GM12891 (cell line): ENCODE results near the gene SPATA18.
"Not testable (repeated sequence)": the region's sequence is repeated elsewhere in the genome, so short reads cannot be mapped to it uniquely, and the experiment has no call there.

Source experiments
- DNase-seq: peaks from one replicate; pipeline ENCODE4 v3.0.0; 2011; ENCODE audit warnings: low spot score; ENCODE audit not compliant: insufficient read length
- FAIRE-seq: peaks from 2 replicates; lab custom pipeline; 2011; peaks lifted over from hg19 to GRCh38; lab: Jason Lieb, UNC
- PAX5 ChIP-seq: IDR thresholded peaks from 2 replicates; pipeline ENCODE4 v1.6.1; 2011; ENCODE audit warnings: low read length, moderate library complexity, mild to moderate bottlenecking; ENCODE audit not compliant: insufficient read depth, severe bottlenecking
- POLR2A ChIP-seq: IDR thresholded peaks from 2 replicates; pipeline ENCODE4 v1.6.1; 2011; ENCODE audit warnings: low read depth, low read length, control low read depth
- POLR2AphosphoS5 ChIP-seq: IDR thresholded peaks from 2 replicates; pipeline ENCODE4 v1.6.1; 2011; ENCODE audit warnings: low read depth, low read length, control low read depth
- POU2F2 ChIP-seq: IDR thresholded peaks from 2 replicates; pipeline ENCODE4 v1.6.1; 2011; ENCODE audit warnings: low read depth, mild to moderate bottlenecking, control low read depth, low read length, moderate library complexity
- SPI1 ChIP-seq: IDR thresholded peaks from 2 replicates; pipeline ENCODE4 v1.6.1; 2011; ENCODE audit warnings: low read depth, low read length, control low read depth
- TAF1 ChIP-seq: IDR thresholded peaks from 2 replicates; pipeline ENCODE4 v1.6.1; 2011; ENCODE audit warnings: low read depth, low read length, control low read depth

SPATA18 gene

DNA sequence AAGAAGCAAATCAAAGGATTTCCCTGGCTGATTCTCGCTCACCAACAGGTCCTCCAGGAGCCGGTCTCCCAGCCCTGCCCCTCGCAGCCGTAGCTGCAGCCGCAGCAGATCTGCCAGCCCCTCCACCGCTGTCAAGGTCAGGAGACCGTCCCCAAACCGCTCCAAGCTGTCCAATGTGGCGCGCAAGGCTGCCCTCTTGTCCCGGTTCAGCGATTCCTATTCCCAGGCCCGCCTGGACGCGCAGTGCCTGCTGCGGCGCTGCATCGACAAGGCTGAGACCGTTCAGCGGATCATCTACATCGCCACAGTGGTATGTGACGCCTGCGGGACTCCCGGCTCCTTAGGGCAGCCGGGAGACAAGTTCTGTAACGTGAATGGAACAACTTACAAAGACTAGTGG is 25.6 kb downstream of the SPATA18 start:
- TF ChIP-seq POU2F2 (no peak), POLR2A (no peak), PAX5 (no peak), TAF1 (no peak), POLR2AphosphoS5 (no peak), SPI1 (no peak)
- no peak for FAIRE-seq
- no peak for DNase-seq

DNA sequence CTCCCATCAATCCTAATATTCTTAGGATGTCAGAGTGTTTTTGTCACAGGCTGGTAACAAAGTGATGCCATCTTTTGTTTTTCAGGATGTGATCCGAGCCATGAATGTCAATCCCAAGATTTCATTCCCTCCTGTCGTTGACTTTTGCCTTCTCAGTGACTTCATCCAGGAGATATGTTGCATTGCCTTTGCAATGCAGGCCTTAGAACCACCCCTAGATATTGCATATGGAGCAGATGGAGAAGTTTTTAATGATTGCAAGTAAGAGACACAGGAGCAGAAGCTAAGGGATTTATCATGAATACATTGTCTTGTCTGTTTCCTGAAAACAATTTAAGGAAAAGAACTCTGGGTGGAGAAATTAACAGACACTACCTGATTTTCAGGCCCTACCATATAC is 28.6 kb downstream of the SPATA18 start:
- DNase-seq (no peak), FAIRE-seq (no peak)
- TF ChIP-seq POLR2AphosphoS5 (no peak), POU2F2 (no peak), TAF1 (no peak), PAX5 (no peak), POLR2A (no peak), SPI1 (no peak)

DNA sequence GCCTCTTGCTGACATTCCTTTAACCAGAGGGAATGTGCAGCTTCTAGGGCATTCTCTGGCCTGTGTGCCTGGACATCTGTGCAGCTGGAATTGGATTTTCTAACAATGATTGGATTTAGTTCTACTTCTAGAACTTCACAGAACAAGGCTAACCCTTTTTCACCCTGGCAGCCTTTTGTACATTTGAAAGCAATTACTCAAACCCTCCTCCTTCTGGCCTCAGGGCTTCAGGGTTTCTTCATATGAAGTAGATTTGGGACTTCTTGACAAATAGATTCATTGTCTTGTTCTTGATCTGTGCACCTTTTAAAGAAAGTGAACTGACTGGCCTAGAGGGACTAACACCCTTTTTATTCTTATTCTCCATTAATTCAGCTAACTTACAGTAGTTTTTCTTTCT is 30.1 kb downstream of the SPATA18 start:
- TF ChIP-seq POU2F2 (no peak), TAF1 (no peak), PAX5 (no peak), SPI1 (no peak), POLR2A (no peak), POLR2AphosphoS5 (no peak)
- DNase-seq, result no peak
- no peak for FAIRE-seq

DNA sequence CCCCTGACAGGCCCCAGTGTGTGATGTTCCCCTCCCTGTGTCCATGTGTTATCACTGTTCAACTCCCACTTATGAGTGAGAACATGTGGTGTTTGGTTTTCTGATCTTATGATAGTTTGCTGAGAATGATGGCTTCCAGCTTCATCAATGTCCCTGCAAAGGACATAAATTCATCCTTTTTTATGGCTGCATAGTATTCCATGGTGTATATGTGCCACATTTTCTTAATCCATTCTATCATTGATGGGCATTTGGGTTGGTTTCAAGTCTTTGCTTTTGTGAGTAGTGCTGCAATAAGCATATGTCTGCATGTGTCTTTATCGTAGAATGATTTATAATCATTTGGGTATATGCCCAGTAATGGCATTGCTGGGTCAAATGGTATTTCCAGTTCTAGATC is 35.3 kb downstream of the SPATA18 start:
- not testable (repeated sequence) for DNase-seq, FAIRE-seq

DNA sequence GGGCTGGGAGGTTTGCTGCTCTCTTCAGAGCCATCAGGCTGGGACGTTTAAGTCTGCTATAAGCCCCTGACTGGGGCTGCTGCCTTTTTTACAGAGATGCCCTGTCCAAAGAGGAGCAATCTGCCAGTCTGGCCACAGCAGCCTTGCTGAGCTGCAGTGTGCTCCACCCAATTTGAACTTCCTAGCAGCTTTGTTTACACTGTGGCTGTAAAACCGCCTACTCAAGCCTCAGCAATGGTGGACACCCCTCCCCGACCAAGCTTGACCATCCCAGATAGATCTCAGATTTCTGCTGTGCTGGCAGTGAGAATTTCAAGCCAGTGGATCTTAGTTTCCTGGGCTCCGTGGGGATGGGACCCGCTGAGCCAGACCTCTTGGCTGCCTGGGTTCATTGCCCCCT is 40.7 kb downstream of the SPATA18 start:
- no peak for DNase-seq

DNA sequence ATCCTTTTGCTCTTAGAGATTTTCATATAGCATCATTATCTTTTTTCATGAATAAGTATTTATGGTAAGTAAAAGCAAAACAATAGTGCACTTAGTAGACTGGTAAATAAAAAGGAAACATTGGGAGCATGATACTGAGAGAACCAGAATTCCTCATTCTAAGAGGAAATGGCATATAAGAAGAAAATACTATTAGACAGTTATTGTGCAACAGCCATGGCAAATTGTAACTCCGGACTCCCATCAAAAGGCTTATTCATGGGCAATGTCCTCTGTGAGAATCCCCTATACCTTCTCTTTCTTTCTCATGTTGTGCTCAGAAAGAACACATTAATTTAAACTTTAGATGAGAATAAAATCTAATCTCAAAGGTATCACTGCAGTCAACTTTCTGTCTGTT is 42.4 kb downstream of the SPATA18 start:
- TF ChIP-seq TAF1, result no peak
- no peak for TF ChIP-seq SPI1
- TF ChIP-seq POLR2AphosphoS5, result no peak
- no peak for TF ChIP-seq POU2F2
- no peak for TF ChIP-seq PAX5
- no peak for TF ChIP-seq POLR2A
- no peak for DNase-seq
- no peak for FAIRE-seq

More for the DNA sequence above, 40.7 kb downstream of the SPATA18 start:
- no peak for FAIRE-seq
- TF ChIP-seq PAX5 (no peak), POLR2AphosphoS5 (no peak), POU2F2 (no peak), TAF1 (no peak), SPI1 (no peak), POLR2A (no peak)

DNA sequence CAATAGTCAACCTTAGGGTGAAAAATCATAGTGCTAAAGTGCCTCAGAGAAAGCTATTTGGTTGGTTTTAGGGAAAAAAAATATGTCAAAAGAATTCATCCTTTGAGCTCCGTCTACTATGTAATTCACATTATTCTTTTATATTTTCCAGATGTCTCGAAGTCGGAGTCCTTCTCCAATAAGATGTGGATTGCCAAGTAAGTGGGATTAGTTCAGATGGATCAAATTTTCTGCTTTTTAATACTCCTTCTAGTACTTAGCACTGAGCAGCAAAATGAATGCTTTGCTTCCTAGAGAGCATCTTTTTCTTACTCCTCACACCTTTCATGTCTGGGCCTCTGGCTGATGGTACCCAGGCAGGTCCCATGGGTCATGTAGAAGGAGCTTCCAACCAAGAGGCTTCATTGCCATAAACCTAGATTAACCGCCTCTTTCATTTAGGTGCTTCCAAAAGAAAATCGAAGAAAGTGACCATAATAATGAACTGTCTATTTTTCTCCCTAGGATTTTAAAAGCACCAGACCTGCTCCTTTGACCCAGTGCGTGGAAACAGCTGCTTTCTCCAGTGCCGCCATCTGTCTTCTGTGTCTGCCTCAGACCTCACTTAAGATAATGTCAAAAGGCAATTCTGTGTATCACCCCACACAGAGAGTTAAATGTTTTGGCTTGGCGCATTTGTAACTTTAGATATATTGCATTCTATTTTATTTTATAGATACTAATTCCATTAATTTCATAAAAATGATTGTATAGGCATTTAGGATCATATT is 43.5 kb downstream of the SPATA18 start:
- FAIRE-seq (no peak), DNase-seq (no peak)
- TF ChIP-seq POLR2A, result no peak
- no peak for TF ChIP-seq PAX5
- TF ChIP-seq TAF1, result no peak
- no peak for TF ChIP-seq POLR2AphosphoS5
- no peak for TF ChIP-seq POU2F2
- TF ChIP-seq SPI1, result no peak

DNA sequence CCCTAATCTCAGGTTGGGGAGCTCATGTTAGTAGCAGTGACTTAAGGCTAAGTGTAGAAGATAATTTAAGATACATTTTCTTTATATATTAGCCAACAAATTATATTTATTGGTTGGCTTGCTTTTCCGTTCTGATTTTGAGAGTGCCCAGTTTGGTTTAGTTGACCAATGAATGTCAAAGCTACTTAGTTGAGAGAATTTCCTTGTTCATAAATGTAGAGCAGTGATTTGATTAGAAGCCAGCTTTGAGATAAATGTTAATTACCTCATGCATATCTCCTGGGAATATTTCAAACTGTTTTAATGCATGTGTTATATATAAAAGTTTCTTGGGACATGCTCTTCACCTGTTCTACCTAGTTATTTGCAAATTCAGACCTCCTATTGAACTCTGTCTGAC is 44.3 kb downstream of the SPATA18 start:
- DNase-seq (no peak), FAIRE-seq (no peak)
- no peak for TF ChIP-seq SPI1
- TF ChIP-seq POLR2AphosphoS5, result no peak
- no peak for TF ChIP-seq POU2F2
- TF ChIP-seq TAF1, result no peak
- TF ChIP-seq POLR2A, result no peak
- no peak for TF ChIP-seq PAX5

DNA sequence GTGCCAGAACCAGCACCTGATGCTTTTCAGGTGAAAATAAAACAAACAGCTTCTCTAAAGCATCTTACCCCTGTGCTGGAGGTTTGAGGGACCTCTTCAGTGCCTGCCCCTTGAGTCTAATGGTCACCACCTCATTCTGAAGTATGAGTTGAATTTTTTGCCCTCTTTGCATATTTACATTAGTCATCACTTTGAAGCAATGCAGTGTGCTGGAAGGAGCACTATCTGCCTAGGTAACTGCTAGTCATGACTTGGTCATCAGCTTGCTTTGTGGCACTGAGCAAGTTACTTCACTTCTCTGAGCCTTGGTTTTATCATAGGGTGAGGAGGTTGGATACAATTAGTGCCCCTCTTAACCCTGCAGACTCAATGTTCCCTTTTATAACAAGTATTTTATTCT is 44.9 kb downstream of the SPATA18 start:
- DNase-seq (no peak), FAIRE-seq (no peak)
- TF ChIP-seq SPI1 (no peak), POLR2A (no peak), PAX5 (no peak), POU2F2 (no peak), POLR2AphosphoS5 (no peak), TAF1 (no peak)

DNA sequence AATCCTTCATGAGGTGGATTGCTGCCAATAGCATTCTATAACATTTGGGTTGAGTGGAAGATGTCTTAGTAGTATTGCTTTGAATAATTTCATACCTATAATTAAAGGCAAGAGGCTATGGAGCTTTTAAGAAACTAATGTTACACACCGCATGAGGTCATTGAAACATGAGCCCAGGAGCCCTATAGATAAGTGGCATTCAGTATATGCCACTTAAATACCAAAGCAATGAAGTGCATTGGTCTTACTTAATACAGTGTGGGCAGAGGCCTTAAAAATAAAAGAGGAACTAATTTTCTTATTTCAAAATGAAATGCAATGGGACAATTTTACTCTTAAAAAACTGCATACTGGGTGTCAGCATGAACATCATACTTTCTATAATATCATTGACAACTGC is 47.5 kb downstream of the SPATA18 start:
- TF ChIP-seq PAX5 (no peak), POU2F2 (no peak), POLR2A (no peak), SPI1 (no peak), TAF1 (no peak), POLR2AphosphoS5 (no peak)
- no peak for FAIRE-seq
- no peak for DNase-seq
